ENCODE measurements around the gene APEX2.
"Not testable (repeated sequence)": the region's sequence is repeated elsewhere in the genome, so short reads cannot be mapped to it uniquely, and the experiment has no call there.

The APEX2 gene

DNA sequence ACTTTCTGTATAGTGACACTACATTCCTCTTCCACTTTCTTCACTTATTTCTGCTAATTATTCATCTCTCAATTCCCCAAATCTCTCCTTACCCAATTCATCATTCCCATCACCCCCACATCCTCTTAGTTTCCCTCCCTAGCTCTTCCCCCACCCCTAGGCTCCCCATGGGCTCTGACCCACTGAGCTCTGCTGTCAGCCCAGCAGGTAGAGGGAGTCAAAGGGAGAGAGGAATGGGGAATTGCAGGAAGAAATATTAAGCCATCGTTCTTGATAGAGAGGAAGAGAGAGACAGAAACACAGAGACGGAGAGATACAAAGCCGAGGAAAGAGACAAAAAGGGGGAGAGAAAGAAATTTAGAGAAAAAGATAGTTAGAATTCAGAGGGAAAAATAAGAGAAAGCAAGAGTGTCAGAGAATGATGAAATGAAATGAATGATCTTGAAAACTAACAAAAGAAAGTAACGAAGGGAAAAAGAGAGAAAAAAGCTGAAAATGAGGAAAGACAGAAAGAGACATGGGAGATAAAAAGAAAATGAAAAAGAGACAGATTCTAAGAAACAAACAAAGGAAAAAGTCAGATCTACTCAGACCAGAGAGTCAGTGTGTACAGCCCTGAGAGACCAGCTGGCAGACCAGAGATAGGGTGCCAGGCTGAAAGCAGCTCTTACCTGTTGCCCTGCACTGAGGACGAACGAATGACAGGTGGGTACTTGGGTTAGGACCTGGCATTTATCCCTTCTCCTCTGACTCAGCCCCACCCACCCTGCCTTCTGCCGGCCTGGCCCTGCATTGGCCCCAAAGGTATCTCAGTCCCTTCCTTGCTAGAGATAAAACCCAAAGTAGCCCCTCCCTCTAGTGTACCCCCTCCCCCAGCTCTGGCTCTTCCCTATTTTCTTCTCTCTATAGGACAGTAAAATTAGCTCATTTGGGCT is 30.4 kb downstream of the APEX2 start, which contains the start of gene ALAS2:
ALAS2 (minus strand) TSS at position 707 of the 935 bp plus-strand sequence. CDS start 4,977 bp downstream, outside the sequence.
- H3K27ac ChIP-seq (ENCODE audit: low read depth, low read length), result no peak within 1 kb of the TSS
- TF ChIP-seq EZH2phosphoT487 (conservative IDR thresholded peaks at IDR 0.05; ENCODE audit: low read length), result no peak
- TF ChIP-seq, protein P1, sequence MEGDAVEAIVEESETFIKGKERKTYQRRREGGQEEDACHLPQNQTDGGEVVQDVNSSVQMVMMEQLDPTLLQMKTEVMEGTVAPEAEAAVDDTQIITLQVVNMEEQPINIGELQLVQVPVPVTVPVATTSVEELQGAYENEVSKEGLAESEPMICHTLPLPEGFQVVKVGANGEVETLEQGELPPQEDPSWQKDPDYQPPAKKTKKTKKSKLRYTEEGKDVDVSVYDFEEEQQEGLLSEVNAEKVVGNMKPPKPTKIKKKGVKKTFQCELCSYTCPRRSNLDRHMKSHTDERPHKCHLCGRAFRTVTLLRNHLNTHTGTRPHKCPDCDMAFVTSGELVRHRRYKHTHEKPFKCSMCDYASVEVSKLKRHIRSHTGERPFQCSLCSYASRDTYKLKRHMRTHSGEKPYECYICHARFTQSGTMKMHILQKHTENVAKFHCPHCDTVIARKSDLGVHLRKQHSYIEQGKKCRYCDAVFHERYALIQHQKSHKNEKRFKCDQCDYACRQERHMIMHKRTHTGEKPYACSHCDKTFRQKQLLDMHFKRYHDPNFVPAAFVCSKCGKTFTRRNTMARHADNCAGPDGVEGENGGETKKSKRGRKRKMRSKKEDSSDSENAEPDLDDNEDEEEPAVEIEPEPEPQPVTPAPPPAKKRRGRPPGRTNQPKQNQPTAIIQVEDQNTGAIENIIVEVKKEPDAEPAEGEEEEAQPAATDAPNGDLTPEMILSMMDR (IDR thresholded peaks at IDR 0.05; ENCODE audit: insufficient read depth, low read length, poor library complexity, severe bottlenecking), result no peak
- H4K20me1 ChIP-seq (ENCODE audit: low read depth, low read length), result no peaks in the 10 kb centered on the region
- H3K4me2 ChIP-seq (ENCODE audit: low read depth, low read length, poor library complexity, severe bottlenecking), result no peak within 1 kb of the TSS
- no peaks in the 10 kb centered on the region for H3K36me3 ChIP-seq (ENCODE audit: low read length)
- no peak within 1 kb of the TSS for H3K4me3 ChIP-seq (ENCODE audit: insufficient read depth, low read length, poor library complexity, severe bottlenecking)
- no peaks in the 10 kb centered on the region for H3F3A ChIP-seq (ENCODE audit: insufficient read depth)
- no peak within 1 kb of the TSS for H2AFZ ChIP-seq (ENCODE audit: low read depth, low read length, severe bottlenecking)
- no peaks in the 10 kb centered on the region for H3K9me2 ChIP-seq (replicated peaks; ENCODE audit: insufficient read depth, low read length)
- no peaks in the 10 kb centered on the region for H3K79me2 ChIP-seq (ENCODE audit: insufficient read depth, low read length)
- no peaks in the 10 kb centered on the region for H3K9me3 ChIP-seq (ENCODE audit: insufficient read depth, low read length)
- no peaks in the 10 kb centered on the region for H3K27me3 ChIP-seq (ENCODE audit: low read length)
- no peak within 1 kb of the TSS for H3K9ac ChIP-seq (ENCODE audit: low read length)

DNA sequence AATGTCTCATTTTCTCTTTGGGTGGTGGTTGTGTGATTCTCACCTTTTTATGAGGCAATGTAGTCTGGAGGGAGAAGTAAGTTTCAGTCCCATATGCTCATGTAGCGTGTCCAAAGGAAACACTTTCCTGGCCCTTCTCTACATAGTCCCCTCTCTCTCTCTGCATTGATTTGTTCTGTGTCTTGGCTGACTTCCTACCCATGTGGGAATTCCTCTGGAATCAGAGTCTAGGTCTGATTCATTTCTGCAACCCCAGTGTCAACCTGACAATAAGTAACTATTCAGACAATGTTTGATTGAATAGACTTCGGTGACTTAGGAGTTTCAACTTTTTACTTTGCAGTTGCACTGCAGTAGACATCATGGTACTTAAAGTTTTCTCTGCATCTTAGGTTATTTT is 33.3 kb downstream of the APEX2 start:
- H3K4me3 ChIP-seq (ENCODE audit: insufficient read depth, low read length, poor library complexity, severe bottlenecking), result no peak overlapping the region
- no peaks in the 10 kb centered on the region for H3K27me3 ChIP-seq (ENCODE audit: low read length)
- H3K9ac ChIP-seq (ENCODE audit: low read length), result no peak overlapping the region
- TF ChIP-seq EZH2phosphoT487 (conservative IDR thresholded peaks at IDR 0.05; ENCODE audit: low read length), result no peak
- H3F3A ChIP-seq (ENCODE audit: insufficient read depth), result no peaks in the 10 kb centered on the region
- H2AFZ ChIP-seq (ENCODE audit: low read depth, low read length, severe bottlenecking), result no peak overlapping the region
- no peak overlapping the region for H3K27ac ChIP-seq (ENCODE audit: low read depth, low read length)
- no peaks in the 10 kb centered on the region for H3K36me3 ChIP-seq (ENCODE audit: low read length)
- no peaks in the 10 kb centered on the region for H4K20me1 ChIP-seq (ENCODE audit: low read depth, low read length)
- no peak overlapping the region for H3K4me2 ChIP-seq (ENCODE audit: low read depth, low read length, poor library complexity, severe bottlenecking)
- H3K9me3 ChIP-seq (ENCODE audit: insufficient read depth, low read length), result no peaks in the 10 kb centered on the region
- no peaks in the 10 kb centered on the region for H3K9me2 ChIP-seq (replicated peaks; ENCODE audit: insufficient read depth, low read length)
- H3K79me2 ChIP-seq (ENCODE audit: insufficient read depth, low read length), result no peaks in the 10 kb centered on the region

DNA sequence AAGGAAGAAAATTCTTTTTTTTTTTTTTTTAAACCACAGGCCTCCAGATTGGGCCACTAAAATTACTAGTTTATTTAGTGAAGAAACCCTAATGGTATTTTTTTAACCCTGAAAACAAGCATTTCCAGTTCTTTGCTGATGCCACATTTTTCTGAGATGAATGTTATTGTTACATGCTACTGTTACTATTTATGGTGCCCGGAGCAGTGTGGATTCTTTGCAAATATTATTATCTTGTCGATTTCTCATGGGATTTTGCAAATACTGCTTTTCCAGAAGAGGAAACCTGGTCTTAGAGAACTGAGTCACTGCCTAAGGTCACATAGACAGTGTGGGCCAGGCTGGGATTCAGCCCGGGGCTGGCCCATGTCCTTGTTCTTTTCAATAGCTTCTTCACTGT is 39.3 kb downstream of the APEX2 start:
- H2AFZ ChIP-seq (ENCODE audit: low read depth, low read length, severe bottlenecking), result no peak overlapping the region
- H3K9me2 ChIP-seq (replicated peaks; ENCODE audit: insufficient read depth, low read length), result no peaks in the 10 kb centered on the region
- H3K36me3 ChIP-seq (ENCODE audit: low read length), result no peaks in the 10 kb centered on the region
- no peaks in the 10 kb centered on the region for H3K79me2 ChIP-seq (ENCODE audit: insufficient read depth, low read length)
- TF ChIP-seq, protein P1 (IDR thresholded peaks at IDR 0.05; ENCODE audit: insufficient read depth, low read length, poor library complexity, severe bottlenecking), result no peak
- no peak for TF ChIP-seq EZH2phosphoT487 (conservative IDR thresholded peaks at IDR 0.05; ENCODE audit: low read length)
- H3K9ac ChIP-seq (ENCODE audit: low read length), result no peak overlapping the region
- H3F3A ChIP-seq (ENCODE audit: insufficient read depth), result no peaks in the 10 kb centered on the region
- H3K9me3 ChIP-seq (ENCODE audit: insufficient read depth, low read length), result no peaks in the 10 kb centered on the region
- H3K27me3 ChIP-seq (ENCODE audit: low read length), result no peaks in the 10 kb centered on the region
- H3K27ac ChIP-seq (ENCODE audit: low read depth, low read length), result no peak overlapping the region
- no peak overlapping the region for H3K4me2 ChIP-seq (ENCODE audit: low read depth, low read length, poor library complexity, severe bottlenecking)
- no peak overlapping the region for H3K4me3 ChIP-seq (ENCODE audit: insufficient read depth, low read length, poor library complexity, severe bottlenecking)
- H4K20me1 ChIP-seq (ENCODE audit: low read depth, low read length), result no peaks in the 10 kb centered on the region

DNA sequence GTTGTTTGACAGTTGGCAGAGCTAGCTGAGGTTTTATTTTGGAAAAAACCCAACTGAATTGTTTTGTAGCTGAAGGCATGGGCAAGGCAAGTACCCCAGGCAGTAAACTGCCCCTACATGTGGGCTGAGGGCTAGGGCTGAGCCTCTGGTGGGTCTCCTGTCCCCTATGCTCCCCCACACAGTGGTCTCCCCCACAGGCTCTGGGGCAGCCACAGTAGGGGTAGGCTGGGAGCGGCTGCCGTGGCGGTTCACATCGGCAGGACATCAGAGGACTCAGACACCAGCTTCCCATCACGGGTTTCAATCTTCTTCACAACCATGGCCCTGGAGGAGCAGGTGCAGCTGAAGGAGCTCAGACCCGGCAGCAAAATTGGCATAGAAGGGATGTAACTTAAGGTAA is 41.4 kb downstream of the APEX2 start:
- H3K4me2 ChIP-seq (ENCODE audit: low read depth, low read length, poor library complexity, severe bottlenecking), result no peak overlapping the region
- H3K4me3 ChIP-seq (ENCODE audit: insufficient read depth, low read length, poor library complexity, severe bottlenecking), result no peak overlapping the region
- no peak for TF ChIP-seq EZH2phosphoT487 (conservative IDR thresholded peaks at IDR 0.05; ENCODE audit: low read length)
- TF ChIP-seq, protein P1 (IDR thresholded peaks at IDR 0.05; ENCODE audit: insufficient read depth, low read length, poor library complexity, severe bottlenecking), result no peak
- H3K27me3 ChIP-seq (ENCODE audit: low read length), result no peaks in the 10 kb centered on the region
- H2AFZ ChIP-seq (ENCODE audit: low read depth, low read length, severe bottlenecking), result no peak overlapping the region
- no peaks in the 10 kb centered on the region for H4K20me1 ChIP-seq (ENCODE audit: low read depth, low read length)
- no peaks in the 10 kb centered on the region for H3K9me3 ChIP-seq (ENCODE audit: insufficient read depth, low read length)
- no peaks in the 10 kb centered on the region for H3K79me2 ChIP-seq (ENCODE audit: insufficient read depth, low read length)
- no peaks in the 10 kb centered on the region for H3K9me2 ChIP-seq (replicated peaks; ENCODE audit: insufficient read depth, low read length)
- no peaks in the 10 kb centered on the region for H3K36me3 ChIP-seq (ENCODE audit: low read length)
- H3F3A ChIP-seq (ENCODE audit: insufficient read depth), result no peaks in the 10 kb centered on the region
- no peak overlapping the region for H3K27ac ChIP-seq (ENCODE audit: low read depth, low read length)
- no peak overlapping the region for H3K9ac ChIP-seq (ENCODE audit: low read length)

DNA sequence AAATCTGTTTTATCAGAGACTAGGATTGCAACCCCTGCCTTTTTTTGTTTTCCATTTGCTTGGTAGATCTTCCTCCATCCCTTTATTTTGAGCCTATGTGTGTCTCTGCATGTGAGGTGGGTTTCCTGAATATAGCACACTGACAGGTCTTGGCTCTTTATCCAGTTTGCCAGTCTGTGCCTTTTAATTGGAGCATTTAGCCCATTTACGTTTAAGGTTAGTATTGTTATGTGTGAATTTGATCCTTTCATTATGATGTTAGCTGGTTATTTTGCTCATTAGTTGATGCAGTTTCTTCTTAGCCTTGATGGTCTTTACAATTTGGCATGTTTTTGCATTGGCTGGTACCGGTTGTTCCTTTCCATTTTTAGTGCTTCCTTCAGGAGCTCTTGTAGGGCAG is 50.4 kb downstream of the APEX2 start:
- not testable (repeated sequence) for H3K9me3 ChIP-seq (ENCODE audit: insufficient read depth, low read length)

More for the DNA sequence above, 50.4 kb downstream of the APEX2 start:
- H4K20me1 ChIP-seq (ENCODE audit: low read depth, low read length); H3K9me2 ChIP-seq (replicated peaks; ENCODE audit: insufficient read depth, low read length); H3K27me3 ChIP-seq (ENCODE audit: low read length); H3K79me2 ChIP-seq (ENCODE audit: insufficient read depth, low read length); H3K4me2 ChIP-seq (ENCODE audit: low read depth, low read length, poor library complexity, severe bottlenecking); H3K27ac ChIP-seq (ENCODE audit: low read depth, low read length); H3K36me3 ChIP-seq (ENCODE audit: low read length); H3K4me3 ChIP-seq (ENCODE audit: insufficient read depth, low read length, poor library complexity, severe bottlenecking); H3K9ac ChIP-seq (ENCODE audit: low read length); H2AFZ ChIP-seq (ENCODE audit: low read depth, low read length, severe bottlenecking); H3F3A ChIP-seq (ENCODE audit: insufficient read depth): not testable (repeated sequence)
